Measurements from ENCODE around the gene RANBP2. TPM values are rescaled to one million over a fixed set of nuclear protein-coding genes. Genes with fewer than 3 reads are reported as not detected.

The RANBP2 gene
- total RNA-seq, 1 experiment from 2014 or later: 91.4 TPM

GRCh38 chr2:108805782-108806181, 86.5 kb downstream of the RANBP2 start:
- Histone ChIP-seq H3K4ac (ENCODE audit: low read depth, low read length) (no peak overlapping the region), H3K4me1 (ENCODE audit: insufficient read depth, low read length) (no peaks in the 10 kb centered on the region), H4K91ac (ENCODE audit: insufficient read length, low read depth, low read length) (no peak overlapping the region), H4K5ac (ENCODE audit: insufficient read length, low read depth, low read length) (no peak overlapping the region), H3K27me3 (ENCODE audit: insufficient read depth, low read length) (no peaks in the 10 kb centered on the region), H3K56ac (ENCODE audit: insufficient read length, low read depth, low read length) (no peak overlapping the region), H2BK120ac (ENCODE audit: low read depth, low read length, poor library complexity, severe bottlenecking) (no peak overlapping the region), H3K27ac (ENCODE audit: insufficient read length, low read depth, low read length) (no peak overlapping the region), H2BK5ac (ENCODE audit: insufficient read length, low read length) (no peak overlapping the region), H2BK15ac (ENCODE audit: low read depth, low read length) (no peak overlapping the region), H2AK5ac (ENCODE audit: insufficient read length, low read length) (no peak overlapping the region), H3K4me2 (ENCODE audit: insufficient read depth, insufficient read length, low read length) (no peak overlapping the region), H4K8ac (replicated peaks; ENCODE audit: insufficient read length, low read depth, low read length) (no peak overlapping the region), H2AFZ (ENCODE audit: low read length) (no peak overlapping the region), H3K9ac (ENCODE audit: extremely low read depth, insufficient read length, low read length) (no peak overlapping the region), H3K23me2 (ENCODE audit: insufficient read length, low read depth, low read length, poor library complexity, severe bottlenecking) (no peaks in the 10 kb centered on the region), H3K79me2 (ENCODE audit: insufficient read depth, low read length) (no peaks in the 10 kb centered on the region; the same call in 1 of the 2 replicates), H4K20me1 (ENCODE audit: control insufficient read depth, insufficient read depth, insufficient read length) (no peaks in the 10 kb centered on the region), H3K79me1 (ENCODE audit: insufficient read depth, low read depth, low read length, poor library complexity, severe bottlenecking) (no peaks in the 10 kb centered on the region), H3K23ac (ENCODE audit: insufficient read length, low read depth, low read length) (no peak overlapping the region), H3K14ac (ENCODE audit: insufficient read depth, low read length) (no peak overlapping the region), H2BK12ac (ENCODE audit: insufficient read length, low read depth, low read length) (no peak overlapping the region), H3T11ph (ENCODE audit: low read length) (no peak overlapping the region), H3K18ac (ENCODE audit: insufficient read length, low read depth, low read length) (no peak overlapping the region), H3K9me3 (ENCODE audit: control insufficient read depth, low read depth, low read length) (no peaks in the 10 kb centered on the region), H2BK20ac (ENCODE audit: low read depth, low read length, poor library complexity, severe bottlenecking) (no peak overlapping the region)
- H3K9me3 Mint-ChIP-seq: peaks cover 24 to 27% of the 10 kb centered on the region in 2 experiments
- no peaks in the 10 kb centered on the region for H3K27me3 Mint-ChIP-seq (ENCODE audit: low read depth)
- no peaks in the 10 kb centered on the region for H3K4me1 Mint-ChIP-seq
- no peak for TF ChIP-seq CTCF (conservative IDR thresholded peaks at IDR 0.05)
- WGBS (ENCODE audit: extremely low coverage, insufficient read length, low lambda C conversion rate): 100% methylated on average over 1 of the region's 1 CpG
- peaks cover 60 to 65% (median 65%) of the 10 kb centered on the region in 3 experiments for H3K36me3 Mint-ChIP-seq (ENCODE audit: insufficient read depth in 1 of 3, low read depth in 3 of 3)
- no peak overlapping the region for H3K4me3 Mint-ChIP-seq
- no peak for DNase-seq
- no peak overlapping the region for H3K27ac Mint-ChIP-seq

Data from H9 (cell line).